Progenitor cell of endocrine pancreas (in vitro differentiated cells): ENCODE measurements around the gene AGR3. TPM values are rescaled to one million over a fixed set of nuclear protein-coding genes. Genes with fewer than 3 reads are reported as not detected.
A peak's percentile ranks its signal among the peaks of the same experiment; 100 is the strongest.

ENCODE experiments used
- DNase-seq: peaks from one replicate; pipeline ENCODE4 v3.0.0; 2021; ENCODE audit warnings: low spot score; ENCODE audit not compliant: unreplicated experiment
- H3K27ac Mint-ChIP-seq: 2 replicates; pipeline ENCODE4 v1.8.0; 2021; ENCODE audit warnings: mild to moderate bottlenecking, moderate library complexity, mixed read lengths
- H3K27me3 Mint-ChIP-seq: 2 replicates; pipeline ENCODE4 v1.8.0; 2021; ENCODE audit warnings: mixed read lengths
- H3K36me3 Mint-ChIP-seq: 2 replicates; pipeline ENCODE4 v1.8.0; 2022; ENCODE audit warnings: mixed read lengths; ENCODE audit not compliant: insufficient read depth
- H3K4me1 Mint-ChIP-seq: 2 replicates; pipeline ENCODE4 v1.8.0; 2021; ENCODE audit warnings: low read depth, mixed read lengths
- H3K4me3 Mint-ChIP-seq: 2 replicates; pipeline ENCODE4 v1.8.0; 2021; ENCODE audit warnings: low read depth, mild to moderate bottlenecking, moderate library complexity, mixed read lengths
- H3K9me3 Mint-ChIP-seq: 2 replicates; pipeline ENCODE4 v1.8.0; 2021; ENCODE audit warnings: low read depth, mixed read lengths
- CTCF ChIP-seq: fragments of 200-600 bp; sonication (generic); IDR thresholded peaks from one replicate; pipeline ENCODE4 v1.5.0; 2021; ENCODE audit warnings: antibody characterized with exemption, mild to moderate bottlenecking; ENCODE audit not compliant: unreplicated experiment
- long read RNA-seq: library from polyadenylated mRNA; unstranded; transcript quantifications from one replicate; pipeline ENCODE4 v2.0.0, GENCODE V29; 2020
- total RNA-seq: library from RNA; stranded (reverse); gene quantifications from 2 replicates; pipeline ENCODE4 v1.2.1, GENCODE V29; 2021

AGR3 gene
- total RNA-seq = 5.8 and 13.3 TPM in 2 replicates
- long read RNA-seq, partial matches to known transcripts = 0 of 2 reads
- long read RNA-seq, other reads (novel, unspliced or antisense) = 0 of 2 reads

GRCh38 chr7:16881844-16882243 is at the start of gene AGR3:
Gene AGR3, minus strand, starts transcription at chr7:16881983. Its CDS starts 3,365 bp downstream, at chr7:16878618.
- peak within 1 kb of the TSS; percentile 93 for H3K27ac Mint-ChIP-seq
- peak within 1 kb of the TSS; percentile 31 for H3K4me3 Mint-ChIP-seq
- no peak for TF ChIP-seq CTCF
- H3K27me3 Mint-ChIP-seq = no peaks in the 10 kb centered on the region
- H3K4me1 Mint-ChIP-seq = peaks cover 17% of the 10 kb centered on the region
- no peaks in the 10 kb centered on the region for H3K9me3 Mint-ChIP-seq
- H3K36me3 Mint-ChIP-seq = no peaks in the 10 kb centered on the region
- no peak for DNase-seq

- no peaks in the 10 kb centered on the region for H3K36me3 Mint-ChIP-seq
- TF ChIP-seq CTCF = no peak
- no peaks in the 10 kb centered on the region for H3K27me3 Mint-ChIP-seq
- H3K9me3 Mint-ChIP-seq = peaks cover 3% of the 10 kb centered on the region
- DNase-seq = no peak
- H3K4me1 Mint-ChIP-seq = peaks cover 3% of the 10 kb centered on the region
- H3K4me3 Mint-ChIP-seq = no peak overlapping the region
- no peak overlapping the region for H3K27ac Mint-ChIP-seq
Measured at GRCh38 chr7:16930946-16931345, 49.2 kb upstream of the AGR3 start.

- Mint-ChIP-seq H3K27me3 (no peaks in the 10 kb centered on the region), H3K27ac (no peak overlapping the region), H3K4me1 (peaks cover 3% of the 10 kb centered on the region), H3K4me3 (no peak overlapping the region), H3K36me3 (no peaks in the 10 kb centered on the region), H3K9me3 (peaks cover 3% of the 10 kb centered on the region)
- no peak for TF ChIP-seq CTCF
- DNase-seq = no peak
Measured at GRCh38 chr7:16929146-16929762, 47.5 kb upstream of the AGR3 start.

GRCh38 chr7:16926861-16927260 is 45.1 kb upstream of the AGR3 start:
- Mint-ChIP-seq H3K27me3 (no peaks in the 10 kb centered on the region), H3K9me3 (peaks cover 3% of the 10 kb centered on the region), H3K27ac (no peak overlapping the region), H3K4me3 (no peak overlapping the region), H3K4me1 (peaks cover 7% of the 10 kb centered on the region), H3K36me3 (no peaks in the 10 kb centered on the region)
- no peak for TF ChIP-seq CTCF
- no peak for DNase-seq

- DNase-seq = no peak
- H3K4me3 Mint-ChIP-seq = no peak overlapping the region
- peaks cover 3% of the 10 kb centered on the region for H3K9me3 Mint-ChIP-seq
- H3K27ac Mint-ChIP-seq = no peak overlapping the region
- TF ChIP-seq CTCF = peak; percentile 48
- no peaks in the 10 kb centered on the region for H3K27me3 Mint-ChIP-seq
- H3K36me3 Mint-ChIP-seq = no peaks in the 10 kb centered on the region
- peaks cover 12% of the 10 kb centered on the region for H3K4me1 Mint-ChIP-seq
Measured at GRCh38 chr7:16926283-16926682, 44.5 kb upstream of the AGR3 start.
